C4-2B (cell line): ENCODE data around the gene SURF1.

ENCODE experiments used
- CTCF ChIP-seq: fragments of 450-650 bp; conservative IDR thresholded peaks from 2 replicates; pipeline ENCODE4 v1.5.1; 2017; ENCODE audit warnings: mild to moderate bottlenecking
- ZFX ChIP-seq: fragments of 450-650 bp; IDR thresholded peaks from 2 replicates; pipeline ENCODE4 v1.6.1; 2017

DNA sequence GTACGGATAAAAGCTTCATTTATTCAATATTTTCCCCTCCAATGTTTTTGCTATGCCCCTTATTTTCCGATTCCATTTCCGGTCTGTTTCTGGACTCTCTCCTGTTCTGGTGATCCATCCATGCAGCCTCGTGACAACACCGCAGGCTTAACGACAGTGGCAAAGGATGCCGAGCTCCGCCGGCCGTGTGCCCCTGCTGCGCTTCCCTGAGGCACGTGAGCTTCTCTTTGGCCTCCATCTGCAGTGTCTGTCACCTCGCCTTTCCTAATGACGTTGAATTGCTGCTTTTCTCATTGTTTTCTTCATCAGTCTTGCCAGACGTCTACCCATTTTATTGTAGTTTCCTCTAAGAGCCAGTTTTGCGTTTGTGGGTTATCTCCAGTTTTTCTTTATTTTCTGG, 49.0 kb downstream of the SURF1 start:
- TF ChIP-seq CTCF (no peak), ZFX (no peak)
